T-cell (primary cell): ENCODE results near the gene GHR. TPM values are rescaled to one million over a fixed set of nuclear protein-coding genes. Genes with fewer than 3 reads are reported as not detected.

Experiments used
- ATAC-seq, 4 experiments: fragments of 200-7000 bp in 3 of 4; fragments of 150-1000 bp in 1 of 4; cut with Tn5 transposase; replicated peaks in 1 of 4; 1 replicate in 3 of 4; 2 replicates in 1 of 4; pipeline ENCODE4 v1.10.0; 2021; ENCODE audit warnings: moderate library complexity in 3 of 4, mild to moderate bottlenecking in 2 of 4, moderate number of reproducible peaks in 1 of 4
- CTCF ChIA-PET, 2 donors: fragments of 300-600 bp; sonication (Branson Sonifier 250); formaldehyde crosslinking; loops; one replicate each; lab custom pipeline; 2022; ENCODE audit warnings: antibody characterized with exemption in 2 of 2; lab: Charles Lee
- POLR2A ChIA-PET, 2 donors: fragments of 300-600 bp; sonication (Branson Sonifier 250); formaldehyde crosslinking; loops; one replicate each; lab custom pipeline; 2022; ENCODE audit warnings: antibody characterized with exemption in 2 of 2; lab: Charles Lee
- DNase-seq, 35 experiments: peaks; one replicate each; pipeline versions ENCODE4 v3.0.0 to v3.0.0-alpha.2; 2013 to 2023
- H3K27ac ChIP-seq: one replicate; pipeline ENCODE4 v1.5.1; 2013; ENCODE audit warnings: low read length
- H3K27me3 ChIP-seq, 2 experiments: replicated peaks in 1 of 2; 1 replicate in 1 of 2; 2 replicates in 1 of 2; pipeline versions ENCODE4 v1.6.1 to v1.7.0; 2013; ENCODE audit warnings: low read length in 1 of 2, mixed read lengths in 1 of 2; ENCODE audit not compliant: control insufficient read depth in 2 of 2, insufficient read depth in 2 of 2; ENCODE audit errors: extremely low read depth in 1 of 2
- H3K36me3 ChIP-seq, 2 donors: 1 replicate in 1 of 2; 2 replicates in 1 of 2; pipeline versions ENCODE4 v1.6.1 to v1.7.0; 2013; ENCODE audit warnings: low read length in 1 of 2; ENCODE audit not compliant: control insufficient read depth in 2 of 2, insufficient read depth in 1 of 2; ENCODE audit errors: extremely low read depth in 1 of 2
- H3K4me1 ChIP-seq, 2 experiments: 1 replicate in 1 of 2; 2 replicates in 1 of 2; pipeline versions ENCODE4 v1.6.1 to v1.7.0; 2013; ENCODE audit warnings: low read length in 2 of 2, mixed read lengths in 1 of 2; ENCODE audit not compliant: insufficient read depth in 2 of 2, control insufficient read depth in 1 of 2; ENCODE audit errors: extremely low read depth in 1 of 2
- H3K4me3 ChIP-seq, 2 donors: 1 replicate in 1 of 2; 2 replicates in 1 of 2; pipeline versions ENCODE4 v1.5.1 to v1.7.0; 2013; ENCODE audit warnings: mild to moderate bottlenecking in 2 of 2, low read length in 1 of 2, moderate library complexity in 1 of 2; ENCODE audit not compliant: control insufficient read depth in 1 of 2; ENCODE audit errors: extremely low read depth in 1 of 2
- H3K9me3 ChIP-seq: 2 replicates; pipeline ENCODE4 v1.7.0; 2013
- H3K27ac Mint-ChIP-seq, 2 donors: one replicate each; pipeline ENCODE4 v1.8.0; 2020 to 2021; ENCODE audit warnings: mild to moderate bottlenecking in 2 of 2, mixed read lengths in 2 of 2
- H3K27me3 Mint-ChIP-seq, 2 donors: one replicate each; pipeline ENCODE4 v1.8.0; 2021 to 2022; ENCODE audit warnings: mixed read lengths in 2 of 2
- H3K36me3 Mint-ChIP-seq: one replicate; pipeline ENCODE4 v1.8.0; 2021; ENCODE audit warnings: mixed read lengths
- H3K4me1 Mint-ChIP-seq, 3 donors: one replicate each; pipeline ENCODE4 v1.8.0; 2020 to 2022; ENCODE audit warnings: mixed read lengths in 3 of 3, mild to moderate bottlenecking in 1 of 3
- H3K4me3 Mint-ChIP-seq, 3 donors: one replicate each; pipeline ENCODE4 v1.8.0; 2020 to 2022; ENCODE audit warnings: mild to moderate bottlenecking in 3 of 3, mixed read lengths in 3 of 3, moderate library complexity in 3 of 3
- H3K9me3 Mint-ChIP-seq, 3 donors: one replicate each; pipeline ENCODE4 v1.8.0; 2020 to 2022; ENCODE audit warnings: mixed read lengths in 3 of 3
- WGBS: methylation state at CpG from one replicate; pipeline ENCODE4 v1.1.5; 2013; ENCODE audit warnings: missing lambda C conversion rate; ENCODE audit not compliant: insufficient coverage; 5-methylcytosine and 5-hydroxymethylcytosine counted together
- total RNA-seq, 35 experiments: library from RNA in 6 of 35; stranded (reverse) in 6 of 35; fragments of 120-200 nt in 1 of 35; gene quantifications; one replicate each; pipeline versions ENCODE4 v1.2.1 to v1.2.4 and lab custom pipeline; 2013 to 2026

GHR gene
- total RNA-seq, 5 donors from 2014 or later (not counting 1 experiment from before 2014, with no cell fraction given) = 0.06 TPM; not detected in 4

DNA sequence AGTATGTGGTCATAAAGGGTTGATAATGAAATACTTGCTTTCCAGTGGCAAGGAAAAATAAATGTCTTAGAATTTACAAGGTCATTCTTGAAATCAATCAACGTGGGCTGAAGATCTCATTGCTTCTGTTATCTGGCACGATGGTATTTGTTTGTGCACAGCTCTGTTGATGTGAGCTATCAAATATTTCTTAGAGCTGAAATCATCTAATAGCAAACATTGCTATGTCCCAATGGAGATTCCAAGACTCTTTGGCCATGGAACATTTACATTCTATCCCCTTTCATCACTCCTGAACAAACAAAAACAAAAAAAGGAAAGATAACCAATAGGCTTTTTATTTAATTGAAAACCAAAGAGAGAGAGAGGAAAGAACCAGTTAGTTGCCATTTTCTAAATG lies 221.9 kb downstream of the GHR start:
- Histone ChIP-seq H3K27me3 (no peaks in the 10 kb centered on the region), H3K4me3 (no peak overlapping the region), H3K4me1 (no peaks in the 10 kb centered on the region), H3K9me3 (no peaks in the 10 kb centered on the region), H3K36me3 (no peaks in the 10 kb centered on the region), H3K27ac (no peak overlapping the region)
- ChIA-PET CTCF (interaction anchor here in 1 of 2 donors (0.7 kb wide), 1 partner anchor 54 kb away, joined by 3 read pairs; no protein-coding TSS in a partner anchor), POLR2A (no interaction called here)
- Mint-ChIP-seq H3K9me3 (no peaks in the 10 kb centered on the region), H3K4me1 (no peaks in the 10 kb centered on the region), H3K4me3 (no peak overlapping the region), H3K27me3 (peaks cover 11 to 25% of the 10 kb centered on the region in 2 donors), H3K27ac (no peak overlapping the region), H3K36me3 (no peaks in the 10 kb centered on the region)
- DNase-seq (no peak), ATAC-seq (no peak)
- WGBS = no CpG with 5 or more reads among the region's 2 CpGs

DNA sequence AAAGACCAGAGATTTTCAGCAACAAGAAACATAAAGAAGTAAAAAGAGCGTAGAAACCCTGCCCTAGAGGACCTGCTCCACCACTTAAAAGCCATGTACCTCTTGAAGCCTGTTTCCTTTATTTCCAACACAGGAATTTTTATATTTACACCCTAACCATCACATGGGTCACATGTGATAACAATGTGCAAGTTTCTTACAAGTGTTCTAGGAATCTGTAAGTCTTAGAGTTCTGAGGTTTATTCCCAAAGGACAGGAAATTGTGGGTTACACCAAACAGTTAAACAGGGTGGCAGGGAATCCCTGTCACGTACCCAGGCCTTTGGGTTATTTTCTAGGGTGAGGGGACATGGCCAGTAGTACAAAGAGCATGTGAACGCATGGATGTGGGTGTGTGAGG lies 224.8 kb downstream of the GHR start:
- DNase-seq (no peak), ATAC-seq (no peak)
- H3K4me3 ChIP-seq = no peak overlapping the region
- peaks cover 6 to 14% of the 10 kb centered on the region in 2 donors for H3K27me3 Mint-ChIP-seq
- no peaks in the 10 kb centered on the region for H3K4me1 Mint-ChIP-seq
- no peak overlapping the region for H3K4me3 Mint-ChIP-seq
- H3K9me3 ChIP-seq = no peaks in the 10 kb centered on the region
- CTCF ChIA-PET = no interaction called here
- no peaks in the 10 kb centered on the region for H3K9me3 Mint-ChIP-seq
- H3K27ac Mint-ChIP-seq = no peak overlapping the region
- WGBS = 40% methylated on average over 2 of the region's 3 CpGs
- H3K36me3 Mint-ChIP-seq = no peaks in the 10 kb centered on the region
- H3K27me3 ChIP-seq = no peaks in the 10 kb centered on the region
- POLR2A ChIA-PET = interaction anchor here in 1 of 2 donors (0.6 kb wide), 1 partner anchor 10 kb away, joined by 4 read pairs; no protein-coding TSS in a partner anchor
- no peak overlapping the region for H3K27ac ChIP-seq
- no peaks in the 10 kb centered on the region for H3K4me1 ChIP-seq
- no peaks in the 10 kb centered on the region for H3K36me3 ChIP-seq

DNA sequence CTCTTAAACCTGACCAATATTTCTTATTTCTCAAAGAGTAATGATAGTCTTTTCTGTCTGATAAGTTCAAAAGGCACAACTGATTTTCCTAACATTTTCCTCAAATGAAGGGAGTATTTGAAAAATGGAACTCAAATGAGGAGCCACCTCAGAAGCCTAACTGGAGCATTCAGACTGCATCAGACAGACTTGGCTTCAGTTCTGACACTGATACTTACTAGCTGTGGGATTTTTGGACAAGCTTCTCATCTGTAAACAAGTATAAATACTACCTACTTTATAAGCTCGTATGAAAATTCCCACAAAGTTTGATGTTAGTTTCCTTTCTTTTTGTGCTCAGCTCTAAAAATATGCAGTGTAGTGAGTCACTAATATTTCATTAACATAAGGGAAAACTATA lies 225.7 kb downstream of the GHR start:
- Mint-ChIP-seq H3K27ac (no peak overlapping the region), H3K27me3 (peaks cover 3 to 9% of the 10 kb centered on the region in 2 donors), H3K4me1 (no peaks in the 10 kb centered on the region), H3K4me3 (no peak overlapping the region), H3K36me3 (no peaks in the 10 kb centered on the region), H3K9me3 (no peaks in the 10 kb centered on the region)
- Histone ChIP-seq H3K4me3 (no peak overlapping the region), H3K9me3 (no peaks in the 10 kb centered on the region), H3K4me1 (no peaks in the 10 kb centered on the region), H3K27me3 (no peaks in the 10 kb centered on the region), H3K36me3 (no peaks in the 10 kb centered on the region), H3K27ac (no peak overlapping the region)
- ATAC-seq = no peak
- no CpG with 5 or more reads among the region's 1 CpG for WGBS
- DNase-seq = no peak
- CTCF ChIA-PET = no interaction called here
- POLR2A ChIA-PET = no interaction called here

DNA sequence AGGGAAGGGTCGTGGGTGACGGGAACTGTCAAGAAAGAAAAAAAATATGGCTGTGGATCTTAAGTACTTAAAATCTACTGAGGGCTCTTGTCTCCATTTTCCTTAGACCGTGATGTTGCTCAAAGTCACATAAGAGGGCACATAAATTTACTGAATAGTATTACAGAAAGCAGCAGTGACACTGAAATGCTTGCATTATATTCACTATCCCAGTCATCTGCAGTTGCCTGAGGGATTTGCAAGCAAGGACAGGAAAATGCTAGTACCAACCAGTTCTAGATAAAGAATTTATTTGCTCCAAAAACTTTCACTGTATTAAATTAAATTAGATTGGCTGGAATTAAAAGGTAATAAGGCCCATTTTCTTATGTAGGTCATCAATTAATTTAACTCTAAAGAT lies 226.8 kb downstream of the GHR start:
- no peaks in the 10 kb centered on the region for H3K9me3 ChIP-seq
- H3K36me3 ChIP-seq = no peaks in the 10 kb centered on the region
- H3K4me3 Mint-ChIP-seq = no peak overlapping the region
- H3K27me3 ChIP-seq = no peaks in the 10 kb centered on the region
- ChIA-PET CTCF (no interaction called here), POLR2A (no interaction called here)
- H3K27me3 Mint-ChIP-seq = peaks cover 2 to 3% of the 10 kb centered on the region in 2 donors
- H3K36me3 Mint-ChIP-seq = no peaks in the 10 kb centered on the region
- no peak overlapping the region for H3K27ac Mint-ChIP-seq
- H3K4me1 ChIP-seq = no peaks in the 10 kb centered on the region
- DNase-seq (no peak), ATAC-seq (no peak)
- no peaks in the 10 kb centered on the region for H3K4me1 Mint-ChIP-seq
- no peak overlapping the region for H3K27ac ChIP-seq
- H3K4me3 ChIP-seq = no peak overlapping the region
- no peaks in the 10 kb centered on the region for H3K9me3 Mint-ChIP-seq
- no CpG with 5 or more reads among the region's 3 CpGs for WGBS

DNA sequence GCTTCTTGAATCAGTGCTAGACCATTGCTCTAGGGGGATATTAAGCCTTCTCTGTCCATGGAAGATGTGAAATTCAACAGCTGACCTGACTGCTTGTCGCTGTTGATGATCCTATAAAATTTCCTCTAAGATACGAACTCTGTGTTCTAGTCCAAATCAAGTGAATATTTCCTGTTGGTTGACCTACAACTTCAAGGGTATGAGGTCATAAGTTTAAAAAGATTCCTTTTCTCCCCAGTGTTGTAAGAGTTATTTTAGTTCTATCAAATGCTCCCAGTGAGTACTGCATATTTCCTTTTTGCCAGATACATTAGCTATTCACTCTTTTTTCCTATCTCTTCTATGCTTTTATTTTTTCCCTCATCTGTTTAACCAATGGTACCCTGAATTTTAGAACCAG lies 230.5 kb downstream of the GHR start:
- H3K27me3 ChIP-seq = no peaks in the 10 kb centered on the region
- no peaks in the 10 kb centered on the region for H3K4me1 Mint-ChIP-seq
- no peaks in the 10 kb centered on the region for H3K9me3 Mint-ChIP-seq
- H3K27me3 Mint-ChIP-seq = peaks cover 0 to 9% of the 10 kb centered on the region in 2 donors
- no CpG with 5 or more reads among the region's 2 CpGs for WGBS
- H3K4me3 ChIP-seq = no peak overlapping the region
- no peak overlapping the region for H3K27ac Mint-ChIP-seq
- H3K36me3 ChIP-seq = no peaks in the 10 kb centered on the region
- H3K27ac ChIP-seq = no peak overlapping the region
- no peaks in the 10 kb centered on the region for H3K9me3 ChIP-seq
- no peak overlapping the region for H3K4me3 Mint-ChIP-seq
- H3K4me1 ChIP-seq = no peaks in the 10 kb centered on the region
- no peaks in the 10 kb centered on the region for H3K36me3 Mint-ChIP-seq
- ChIA-PET CTCF (no interaction called here), POLR2A (no interaction called here)
- no peak for ATAC-seq
- no peak for DNase-seq

DNA sequence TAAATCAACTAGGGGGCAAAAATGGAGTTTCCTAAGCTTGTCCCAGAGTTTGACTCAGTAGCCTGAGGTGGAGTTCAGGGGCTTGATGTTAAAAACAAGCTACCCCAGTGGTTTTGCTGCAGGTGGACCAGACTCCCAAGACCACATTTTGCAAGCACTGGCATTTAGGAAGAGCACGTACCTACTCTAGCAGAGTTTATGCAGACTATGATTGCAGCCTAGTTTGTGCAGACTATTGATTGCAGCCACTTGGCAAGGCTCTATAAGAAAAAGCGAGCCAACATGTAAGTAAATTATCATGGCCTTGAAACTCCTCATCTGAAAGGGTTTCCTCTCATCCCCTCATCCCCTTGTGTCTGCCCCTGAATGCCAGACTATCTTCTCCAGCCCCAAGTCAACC lies 231.4 kb downstream of the GHR start:
- ATAC-seq = no peak
- no peak overlapping the region for H3K27ac ChIP-seq

More for the DNA sequence above, 231.4 kb downstream of the GHR start:
- Mint-ChIP-seq H3K27me3 (peaks cover 0 to 12% of the 10 kb centered on the region in 2 donors), H3K27ac (no peak overlapping the region), H3K9me3 (no peaks in the 10 kb centered on the region), H3K4me1 (no peaks in the 10 kb centered on the region), H3K4me3 (no peak overlapping the region), H3K36me3 (no peaks in the 10 kb centered on the region)
- H3K4me1 ChIP-seq = no peaks in the 10 kb centered on the region
- whole genome bisulfite sequencing = 83% methylated on average over 2 of the region's 2 CpGs
- peaks cover 0 to 2% of the 10 kb centered on the region in 2 experiments for H3K27me3 ChIP-seq
- no peaks in the 10 kb centered on the region for H3K9me3 ChIP-seq
- H3K4me3 ChIP-seq = no peak overlapping the region
- ChIA-PET CTCF (no interaction called here), POLR2A (no interaction called here)
- no peaks in the 10 kb centered on the region for H3K36me3 ChIP-seq
- DNase-seq = no peak
